PC-9 (cell line): Measurements from ENCODE around the gene FAM83C. TPM values are rescaled to one million over a fixed set of nuclear protein-coding genes. Genes with fewer than 3 reads are reported as not detected.
A peak's percentile ranks its signal among the peaks of the same experiment; 100 is the strongest.

ENCODE experiments used
- BruUV-seq: library from RNA; stranded (reverse); fragments of 400-500 nt; replicated peaks from 2 replicates; lab custom pipeline; 2021; lab: Mats Ljungman, UMichigan
- CTCF ChIA-PET: fragments of 300-600 bp; sonication (Branson Sonifier 250); formaldehyde crosslinking; loops from one replicate; lab custom pipeline; 2022; ENCODE audit warnings: antibody characterized with exemption; lab: Charles Lee
- POLR2A ChIA-PET: fragments of 300-600 bp; sonication (Branson Sonifier 250); formaldehyde crosslinking; loops from one replicate; lab custom pipeline; 2022; ENCODE audit warnings: antibody characterized with exemption; ENCODE audit not compliant: unreplicated experiment; lab: Charles Lee
- DNase-seq, 2 experiments: peaks; one replicate each; pipeline versions ENCODE4 v3.0.0 to v3.0.0-alpha.2; 2015 to 2022; ENCODE audit warnings: mixed read lengths in 1 of 2
- H2AFZ ChIP-seq: fragments of 200-600 bp; sonication (generic); 2 replicates; pipeline ENCODE4 v1.8.1; 2017; ENCODE audit warnings: antibody characterized with exemption
- H3F3A ChIP-seq: fragments of 200-600 bp; sonication (generic); 2 replicates; pipeline ENCODE4 v1.8.1; 2017; ENCODE audit warnings: antibody characterized with exemption, mild to moderate bottlenecking, low read depth; ENCODE audit not compliant: insufficient read depth
- H3K27ac ChIP-seq: fragments of 200-600 bp; sonication (generic); 2 replicates; pipeline ENCODE4 v1.6.1; 2016; ENCODE audit warnings: mixed run types
- H3K27me3 ChIP-seq: fragments of 200-600 bp; sonication (generic); 2 replicates; pipeline ENCODE4 v1.6.1; 2016; ENCODE audit warnings: low read depth, mixed run types; ENCODE audit not compliant: insufficient read depth
- H3K36me3 ChIP-seq: fragments of 200-600 bp; sonication (generic); 2 replicates; pipeline ENCODE4 v1.6.1; 2016; ENCODE audit warnings: low read depth, mixed run types
- H3K4me1 ChIP-seq: fragments of 200-600 bp; sonication (generic); replicated peaks from 2 replicates; pipeline ENCODE4 v1.6.1; 2016; ENCODE audit warnings: mixed run types; ENCODE audit not compliant: insufficient read depth
- H3K4me2 ChIP-seq: fragments of 200-600 bp; sonication (generic); 2 replicates; pipeline ENCODE4 v1.6.1; 2017; ENCODE audit warnings: mixed run types
- H3K4me3 ChIP-seq: fragments of 200-600 bp; sonication (generic); 2 replicates; pipeline ENCODE4 v1.6.1; 2016; ENCODE audit warnings: mixed run types
- H3K79me2 ChIP-seq: fragments of 200-600 bp; sonication (generic); 2 replicates; pipeline ENCODE4 v1.6.1; 2017; ENCODE audit warnings: low read depth, mixed run types
- H3K9me2 ChIP-seq: fragments of 200-600 bp; sonication (generic); 2 replicates; pipeline ENCODE4 v1.8.1; 2017; ENCODE audit warnings: mild to moderate bottlenecking; ENCODE audit not compliant: insufficient read depth
- H3K9me3 ChIP-seq: fragments of 200-600 bp; sonication (generic); 2 replicates; pipeline ENCODE4 v1.8.1; 2016; ENCODE audit warnings: low read depth; ENCODE audit not compliant: insufficient read depth
- H4K20me1 ChIP-seq: fragments of 200-600 bp; sonication (generic); 2 replicates; pipeline ENCODE4 v1.8.1; 2017; ENCODE audit not compliant: insufficient read depth
- CTCF ChIP-seq: fragments of 200-600 bp; sonication (generic); conservative IDR thresholded peaks from 2 replicates; pipeline ENCODE4 v1.6.1; 2017; ENCODE audit warnings: mixed run types, antibody characterized with exemption, mild to moderate bottlenecking, moderate library complexity
- EZH2 ChIP-seq: fragments of 200-600 bp; sonication (generic); IDR thresholded peaks from 2 replicates; pipeline ENCODE4 v1.8.0; 2017; ENCODE audit warnings: antibody characterized with exemption, low read depth
- intact Hi-C: fragments of 100-400 bp; cut with micrococcal nuclease; formaldehyde crosslinking; loops from one replicate; pipeline ENCODE4 v1.10.0; 2022; ENCODE audit not compliant: unreplicated experiment
- total RNA-seq: library from RNA; stranded (reverse); gene quantifications from 2 replicates; pipeline ENCODE4 v1.2.3, GENCODE V29; 2021

FAM83C gene
- total RNA-seq, 1 experiment from 2014 or later = not detected

DNA sequence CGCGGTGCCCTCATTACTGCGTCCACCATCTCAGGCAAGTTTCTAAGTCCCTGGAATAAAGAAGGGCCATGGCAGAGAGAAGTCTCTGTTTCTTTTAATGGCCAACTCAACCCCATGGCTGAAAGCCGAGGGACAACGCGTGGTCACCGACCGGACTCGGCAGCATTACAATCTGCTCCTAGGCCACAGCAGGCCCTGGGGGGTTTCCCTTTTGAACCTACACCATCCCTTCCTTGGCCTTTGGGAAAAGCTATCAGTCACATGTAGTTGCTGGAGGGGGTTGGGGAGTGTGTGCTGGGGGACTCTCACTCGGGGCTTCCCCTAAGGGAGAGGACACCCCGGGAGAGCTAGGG lies 11.1 kb upstream of the FAM83C start:
- intact Hi-C loops = loop anchor here (1.0 kb wide), 1 partner anchor 136 kb away; no protein-coding TSS in a partner anchor
- H3K9me2 ChIP-seq = no peaks in the 10 kb centered on the region
- POLR2A ChIA-PET = interaction anchor here (0.6 kb wide), 2 partner anchors 16 to 152 kb away, joined by 3 to 8 read pairs; partner anchors contain the start of gene CEP250

DNA sequence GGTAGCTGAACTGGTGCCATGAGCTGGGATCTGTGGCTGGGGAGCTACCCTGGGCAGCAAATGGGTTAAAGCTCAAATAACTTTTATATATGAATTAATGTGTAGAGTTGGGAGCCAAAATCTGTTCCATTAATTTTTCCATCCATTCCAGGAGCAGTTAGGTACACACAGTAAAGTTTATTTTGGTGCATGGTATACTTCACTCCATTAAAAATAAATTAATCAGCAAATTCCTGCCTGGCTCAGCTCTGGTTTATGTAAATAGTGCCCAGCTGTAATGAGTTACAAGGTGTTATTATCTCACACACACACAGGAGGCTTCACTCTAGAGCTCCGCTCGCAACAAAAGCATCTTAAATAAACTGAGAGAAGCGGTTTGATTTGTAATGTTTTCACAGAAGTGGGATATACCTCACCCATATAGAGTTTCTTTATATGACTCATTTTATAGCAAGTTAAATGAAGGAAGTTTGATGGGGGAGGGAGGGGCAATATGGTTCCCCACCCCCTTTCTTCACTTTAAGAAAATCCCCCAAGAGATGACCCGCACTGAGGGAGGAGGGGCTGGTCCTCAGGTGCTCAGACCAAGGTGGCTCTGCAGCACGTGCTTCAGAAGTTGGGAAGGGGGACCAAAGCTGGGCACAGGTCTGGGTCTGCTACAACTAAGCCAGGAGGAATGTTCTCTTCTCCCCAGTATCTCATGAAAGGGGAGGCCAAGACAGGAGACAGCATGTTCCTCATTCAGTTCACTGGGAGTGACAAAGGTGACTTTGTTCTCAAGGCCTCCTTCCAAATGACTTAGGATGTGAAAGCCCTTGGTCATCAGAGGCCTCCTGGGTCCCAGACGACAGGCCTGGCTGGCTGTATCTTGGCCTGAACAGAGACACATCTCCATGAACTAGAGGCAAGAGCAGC lies 10.5 kb upstream of the FAM83C start:
- peaks cover 45% of the 10 kb centered on the region for H3F3A ChIP-seq
- H3K79me2 ChIP-seq = no peaks in the 10 kb centered on the region
- no peaks in the 10 kb centered on the region for H3K9me2 ChIP-seq
- intact Hi-C loops = loop anchor here (1.0 kb wide), 1 partner anchor 137 kb away; no protein-coding TSS in a partner anchor
- H3K4me3 ChIP-seq = no peak overlapping the region
- no TSS peak for BruUV-seq
- H3K27ac ChIP-seq = peak overlapping the region; percentile 33; the same call in 1 of the 2 replicates
- ChIA-PET POLR2A (interaction anchor here (0.5 to 0.6 kb wide), 5 partner anchors 16 to 153 kb away, joined by 3 to 8 read pairs (median 3); partner anchors contain the start of gene CEP250), CTCF (interaction anchor here (1.0 to 1.2 kb wide), 3 partner anchors 137 to 158 kb away, joined by 3 to 4 read pairs (median 4); no protein-coding TSS in a partner anchor)
- no peak for TF ChIP-seq CTCF
- TF ChIP-seq EZH2 = no peak
- no peaks in the 10 kb centered on the region for H4K20me1 ChIP-seq
- H3K4me2 ChIP-seq = no peak overlapping the region
- H3K4me1 ChIP-seq = peaks cover 61% of the 10 kb centered on the region
- no peak overlapping the region for H2AFZ ChIP-seq
- no peaks in the 10 kb centered on the region for H3K27me3 ChIP-seq
- DNase-seq = peak in 1 of 2 experiments; percentile 65
- H3K9me3 ChIP-seq = no peaks in the 10 kb centered on the region
- no peaks in the 10 kb centered on the region for H3K36me3 ChIP-seq

More for the DNA sequence above, 11.1 kb upstream of the FAM83C start:
- no peaks in the 10 kb centered on the region for H3K79me2 ChIP-seq
- peaks cover 50% of the 10 kb centered on the region for H3F3A ChIP-seq
- no peak overlapping the region for H3K4me3 ChIP-seq
- no peaks in the 10 kb centered on the region for H3K9me3 ChIP-seq
- DNase-seq = no peak
- no peak for TF ChIP-seq CTCF
- TF ChIP-seq EZH2 = no peak
- no peak overlapping the region for H2AFZ ChIP-seq
- BruUV-seq = no TSS peak
- H3K4me1 ChIP-seq = peaks cover 68% of the 10 kb centered on the region
- H3K27ac ChIP-seq = peak overlapping the region; percentile 33; the same call in 1 of the 2 replicates
- no peaks in the 10 kb centered on the region for H4K20me1 ChIP-seq
- H3K27me3 ChIP-seq = no peaks in the 10 kb centered on the region
- H3K36me3 ChIP-seq = no peaks in the 10 kb centered on the region
- CTCF ChIA-PET = interaction anchor here (0.5 to 1.2 kb wide), 6 partner anchors 14 to 361 kb away, joined by 3 to 4 read pairs (median 3); partner anchors contain the start of genes CEP250, CPNE1 and RBM12
- peak overlapping the region; percentile 54; the same call in 1 of the 2 replicates for H3K4me2 ChIP-seq

GRCh38 chr20:35301426-35301825 lies 9.2 kb upstream of the FAM83C start:
- peaks cover 48% of the 10 kb centered on the region for H3K4me1 ChIP-seq
- H3K79me2 ChIP-seq = no peaks in the 10 kb centered on the region
- H3K4me3 ChIP-seq = no peak overlapping the region
- ChIA-PET POLR2A (no interaction called here), CTCF (no interaction called here)
- no peaks in the 10 kb centered on the region for H4K20me1 ChIP-seq
- no peaks in the 10 kb centered on the region for H3K36me3 ChIP-seq
- no peak overlapping the region for H3K27ac ChIP-seq
- H3K4me2 ChIP-seq = no peak overlapping the region
- H3K27me3 ChIP-seq = no peaks in the 10 kb centered on the region
- H3F3A ChIP-seq = peaks cover 34% of the 10 kb centered on the region
- H3K9me2 ChIP-seq = no peaks in the 10 kb centered on the region
- intact Hi-C loops = no loop called here
- no peak for DNase-seq
- no peaks in the 10 kb centered on the region for H3K9me3 ChIP-seq
- BruUV-seq = no TSS peak
- H2AFZ ChIP-seq = no peak overlapping the region
- TF ChIP-seq CTCF (no peak), EZH2 (no peak)
